GM23338 (cell line): Measurements from ENCODE around the gene PCBP4.

Experiments used
- CTCF ChIP-seq, 2 experiments: fragments of 200-600 bp in 1 of 2; sonication (generic) in 1 of 2; conservative IDR thresholded peaks; 2 replicates each; pipeline versions ENCODE4 v1.5.1 to v1.6.1; 2016 to 2017; ENCODE audit warnings: antibody characterized with exemption in 2 of 2, low read depth in 2 of 2, mild to moderate bottlenecking in 2 of 2, moderate library complexity in 1 of 2
- EZH2 ChIP-seq: fragments of 200-600 bp; sonication (generic); IDR thresholded peaks from one replicate; pipeline ENCODE4 v1.8.0; 2017; ENCODE audit warnings: antibody characterized with exemption, mild to moderate bottlenecking, low read depth; ENCODE audit not compliant: unreplicated experiment

- TF ChIP-seq CTCF (conservative IDR thresholded peaks at IDR 0.05; ENCODE audit: low read depth in 2 of 2) (no peak), EZH2 (no peak)
Observed at GRCh38 chr3:52015438-52016228, 48.4 kb upstream of the PCBP4 start.
